ENCODE measurements around the gene ATP4A. TPM values are rescaled to one million over a fixed set of nuclear protein-coding genes. Genes with fewer than 3 reads are reported as not detected.

The ATP4A gene
- polyA plus RNA-seq, 10 donors, result 0.04 TPM; not detected in 9

- DNase-seq, result peak in 2 of 3 donors; percentile 38 to 68
These were observed 14.2 kb downstream of the ATP4A start for GRCh38 chr19:35549174-35549788.

GRCh38 chr19:35546532-35546931 is 16.9 kb downstream of the ATP4A start:
- DNase-seq, result no peak

DNA sequence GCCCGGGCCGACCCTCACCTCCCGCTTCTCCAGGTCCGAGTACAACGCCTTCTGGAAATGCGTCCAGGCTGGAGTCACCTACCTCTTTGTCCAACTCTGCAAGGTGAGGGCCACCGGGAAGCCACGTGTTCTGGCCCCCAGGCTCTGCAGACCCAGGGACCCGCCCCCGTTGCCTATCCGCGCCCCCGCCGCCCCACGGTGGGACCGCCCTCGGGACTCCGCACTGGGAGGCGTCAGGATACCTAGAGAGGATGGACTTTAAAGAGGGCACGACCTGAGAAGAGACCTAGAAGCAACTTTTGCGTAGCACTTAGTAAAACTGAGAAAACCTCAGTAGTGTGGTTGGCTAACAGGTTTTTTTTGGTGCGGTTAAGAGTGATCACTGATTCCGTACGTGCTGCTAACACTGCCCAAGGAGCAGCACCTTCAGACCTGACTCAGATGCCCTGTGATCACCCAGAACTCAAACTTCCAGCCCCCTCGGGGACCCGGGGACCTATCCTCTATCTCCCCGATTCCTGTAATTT is 17.5 kb downstream of the ATP4A start:
- DNase-seq, result no peak

GRCh38 chr19:35545001-35545854 is 18.2 kb downstream of the ATP4A start, which contains the start of gene TMEM147:
TSS of gene TMEM147 (plus strand) at chr19:35545626. CDS start at chr19:35545740, 114 bp downstream.
- peak; percentile 84 to 96 (median 93) for DNase-seq

GRCh38 chr19:35544110-35544802 is 19.2 kb downstream of the ATP4A start:
- no peak for DNase-seq

- DNase-seq, result no peak
These were observed 20.0 kb downstream of the ATP4A start for GRCh38 chr19:35543280-35544109.

- DNase-seq, result no peak
These were observed 21.2 kb downstream of the ATP4A start for GRCh38 chr19:35542209-35542608.

DNA sequence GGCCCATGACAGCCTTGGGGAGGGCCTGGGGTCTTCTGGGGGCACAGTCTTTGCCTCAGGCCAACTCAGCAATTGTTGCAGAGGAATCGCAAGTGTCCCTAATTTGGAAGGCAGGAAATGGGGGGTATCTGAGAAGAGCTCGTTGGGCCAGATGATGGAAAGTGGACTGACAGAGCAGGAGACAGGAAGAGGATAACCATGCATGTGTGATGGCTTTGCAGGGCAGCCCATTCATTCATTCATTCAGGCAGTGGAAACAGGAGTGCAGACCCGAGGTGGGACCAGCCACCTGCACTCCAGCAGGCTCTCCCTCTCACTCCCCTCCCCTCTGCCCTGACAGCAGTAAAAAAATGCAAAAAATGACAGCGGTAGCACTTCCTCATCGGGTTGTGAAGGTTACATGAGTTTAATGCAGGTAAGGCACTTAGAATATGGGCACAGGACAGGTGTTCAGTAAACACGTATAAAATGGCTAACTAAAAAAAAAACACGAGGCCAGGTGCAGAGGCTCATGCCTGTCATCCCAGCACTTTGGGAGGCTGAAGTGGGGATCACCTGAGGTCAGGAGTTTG is 23.0 kb downstream of the ATP4A start:
- no peak for DNase-seq

- no peak for DNase-seq
These were observed 23.6 kb downstream of the ATP4A start for GRCh38 chr19:35539850-35540249.

DNA sequence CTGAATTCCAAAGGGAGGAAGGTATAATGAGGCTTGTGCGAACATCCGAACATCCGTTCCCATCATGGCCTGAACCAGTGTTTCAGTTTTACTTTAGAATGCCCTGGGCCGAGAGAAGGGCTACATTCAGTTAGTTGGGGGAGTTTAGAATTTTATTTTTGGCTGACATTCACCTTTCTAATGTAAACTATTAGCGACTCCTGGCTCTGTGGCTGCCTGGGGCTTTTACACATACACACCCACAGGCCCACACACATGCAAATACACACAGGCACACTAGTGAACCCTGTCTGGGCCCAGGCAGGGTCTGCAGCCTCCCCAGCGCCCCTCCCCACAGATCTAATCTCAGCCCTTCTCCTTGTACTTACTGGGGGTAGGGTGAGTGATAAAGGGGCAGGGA is 24.1 kb downstream of the ATP4A start:
- no peak for DNase-seq

DNA sequence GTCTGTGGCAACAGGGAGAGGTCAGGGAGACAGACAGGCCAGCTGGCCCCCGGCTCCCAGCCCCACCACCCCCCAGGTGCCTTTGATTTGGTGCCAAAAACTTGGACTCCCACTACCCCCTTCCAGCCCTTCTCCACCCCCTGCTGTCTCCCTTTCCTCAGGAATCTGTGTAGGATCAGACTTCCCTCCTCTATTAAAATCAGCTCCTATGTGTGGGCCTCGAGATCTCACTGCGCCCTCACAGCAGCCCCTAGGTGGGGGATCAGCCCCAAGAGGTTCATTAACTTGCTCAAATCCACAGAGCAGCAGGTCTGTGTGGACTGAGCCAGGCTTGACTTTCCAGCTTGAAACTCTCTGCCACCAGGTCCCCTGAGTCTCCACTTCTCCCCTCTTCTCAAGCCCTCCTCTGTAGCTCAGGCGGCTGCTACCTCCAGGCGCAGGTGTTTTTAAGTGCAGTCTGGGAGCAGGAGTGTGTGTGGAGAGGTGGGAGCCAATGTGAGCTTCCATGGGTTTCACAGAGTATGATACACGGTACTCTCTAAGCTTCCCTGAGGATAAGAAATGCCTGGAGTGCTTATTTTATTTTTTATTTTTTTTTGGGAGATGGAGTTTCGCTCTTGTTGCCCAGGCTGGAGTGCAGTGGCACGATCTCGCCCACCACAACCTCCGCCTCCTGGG is 28.5 kb downstream of the ATP4A start:
- no peak for DNase-seq

GRCh38 chr19:35533822-35534392 is 29.6 kb downstream of the ATP4A start:
- DNase-seq, result no peak

- no peak for DNase-seq
These were observed 30.1 kb downstream of the ATP4A start, which contains the start of gene GAPDHS for GRCh38 chr19:35533201-35533821. TSS of gene GAPDHS (plus strand) at chr19:35533456. CDS start at chr19:35533528, 72 bp downstream.

DNA sequence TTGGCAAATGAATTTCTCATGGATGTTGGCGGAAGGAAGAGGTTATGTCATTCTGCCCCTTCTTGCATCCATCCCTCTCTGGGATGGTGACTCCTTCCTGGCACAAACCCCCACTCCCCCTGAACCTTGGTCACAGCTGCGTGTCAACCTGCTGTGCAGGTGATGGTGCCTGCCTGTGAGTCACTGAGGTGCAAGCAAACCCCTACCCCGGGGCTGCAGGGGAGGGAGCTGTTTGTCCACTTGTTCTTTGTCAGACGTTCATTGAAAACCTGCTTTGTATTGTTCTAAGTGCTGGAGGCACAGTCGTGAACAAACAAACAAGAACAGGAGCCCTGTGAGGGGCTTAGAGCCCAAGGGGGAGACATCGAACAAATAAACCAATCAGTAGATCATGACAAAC is 32.2 kb downstream of the ATP4A start:
- no peak for DNase-seq

GRCh38 chr19:35529241-35530218 is 33.9 kb downstream of the ATP4A start:
- no peak for DNase-seq

- peak in 1 of 3 donors; percentile 36 for DNase-seq
These were observed 35.0 kb downstream of the ATP4A start, which contains the start of gene SBSN for GRCh38 chr19:35528218-35529038. TSS of gene SBSN (minus strand) at chr19:35528311. CDS start at chr19:35528281, 30 bp downstream.

- no peak for DNase-seq
These were observed 37.6 kb downstream of the ATP4A start for GRCh38 chr19:35525873-35526272.

Measured in muscle of back (tissue), 11 donors.